Left ventricle myocardium inferior (tissue), 1 donor: ENCODE data around the gene FBXL16. TPM values are rescaled to one million over a fixed set of nuclear protein-coding genes. Genes with fewer than 3 reads are reported as not detected.

ENCODE experiments used
- DNase-seq: peaks from one replicate; pipeline ENCODE4 v3.0.0-alpha.2; 2020
- H3K27ac ChIP-seq: fragments of 200-600 bp; replicated peaks from 2 replicates; pipeline ENCODE4 v1.8.0; 2021
- H3K27me3 ChIP-seq: fragments of 200-600 bp; 2 replicates; pipeline ENCODE4 v1.8.0; 2021; ENCODE audit warnings: low read depth
- H3K36me3 ChIP-seq: fragments of 200-600 bp; 2 replicates; pipeline ENCODE4 v1.8.0; 2021
- H3K4me1 ChIP-seq: fragments of 200-600 bp; 2 replicates; pipeline ENCODE4 v1.8.0; 2021
- H3K4me3 ChIP-seq: fragments of 200-600 bp; 2 replicates; pipeline ENCODE4 v1.8.0; 2021; ENCODE audit warnings: mild to moderate bottlenecking, moderate library complexity
- H3K9me3 ChIP-seq: fragments of 200-600 bp; replicated peaks from 2 replicates; pipeline ENCODE4 v1.8.0; 2021
- CTCF ChIP-seq: fragments of 200-600 bp; IDR thresholded peaks from 2 replicates; pipeline ENCODE4 v1.8.0; 2021; ENCODE audit warnings: antibody characterized with exemption, mild to moderate bottlenecking, borderline replicate concordance
- intact Hi-C: fragments of 100-400 bp; cut with micrococcal nuclease; formaldehyde crosslinking; loops from one replicate; pipeline ENCODE4 v1.11.0; 2022
- total RNA-seq: library from RNA; stranded (reverse); fragmentation: NEBNext Ultra II Directional; extraction: Animal tissue kit (Norgen Biotek cat#: 25700); gene quantifications from one replicate; pipeline ENCODE4 v1.2.1, GENCODE V29; 2021
- donor health status: DM: no; HTN: yes; CAD: no; lungs with severe emphysema.

The FBXL16 gene
- total RNA-seq, 1 donor from 2014 or later: 0.08 TPM

DNA sequence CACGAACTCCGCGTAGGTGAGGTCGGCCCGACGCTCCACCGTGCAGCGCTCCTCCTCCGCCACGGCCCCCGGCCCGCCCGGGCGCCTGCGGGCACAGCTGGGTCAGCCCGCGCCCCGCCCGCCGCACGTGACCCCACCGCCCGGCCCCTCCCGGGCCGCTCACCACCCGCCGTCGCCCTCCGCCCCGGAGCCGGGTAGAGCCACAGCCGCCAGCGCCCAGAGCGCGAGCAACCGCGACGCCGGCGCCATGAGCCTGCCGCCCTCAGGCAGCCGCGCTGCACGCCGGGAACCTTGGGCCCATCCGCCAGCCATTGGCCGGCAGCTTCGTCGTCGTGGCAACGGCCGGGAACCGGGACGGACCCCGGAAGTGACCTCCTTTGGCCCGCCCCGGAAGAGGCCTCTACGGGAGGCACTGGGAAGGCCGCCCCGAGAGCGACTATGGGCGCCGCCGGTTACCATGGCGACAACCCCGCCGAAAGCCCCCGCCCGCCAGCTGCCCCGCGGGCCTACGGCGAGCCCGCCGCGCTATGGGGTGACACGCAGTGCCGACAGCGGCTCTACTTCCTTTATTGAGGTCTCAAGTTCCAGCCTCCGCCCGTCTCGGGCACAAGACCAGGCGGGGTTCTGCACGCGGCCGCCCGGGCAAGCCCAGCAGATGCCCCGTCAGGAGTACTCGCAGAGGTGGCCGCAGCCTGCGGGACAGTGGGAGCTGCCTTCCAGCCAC lies 21.4 kb downstream of the FBXL16 start, which contains the start of gene JMJD8:
Gene JMJD8 (minus strand): TSS at position 264 of the 724 bp plus-strand sequence. CDS start 15 bp downstream, at position 249.
- no peaks in the 10 kb centered on the region for H3K27me3 ChIP-seq
- peak within 1 kb of the TSS; percentile 79 for H3K4me3 ChIP-seq
- H3K36me3 ChIP-seq: peaks cover 35% of the 10 kb centered on the region
- no peaks in the 10 kb centered on the region for H3K9me3 ChIP-seq
- intact Hi-C loops: no loop called here
- DNase-seq: peak; percentile 98
- H3K27ac ChIP-seq: peak within 1 kb of the TSS; percentile 85
- TF ChIP-seq CTCF: no peak
- peaks cover 73% of the 10 kb centered on the region for H3K4me1 ChIP-seq

GRCh38 chr16:683396-684070 lies 22.1 kb downstream of the FBXL16 start:
- Histone ChIP-seq H3K4me3 (peak overlapping the region; percentile 79), H3K4me1 (peaks cover 73% of the 10 kb centered on the region), H3K36me3 (peaks cover 35% of the 10 kb centered on the region), H3K27ac (peak overlapping the region; percentile 85), H3K9me3 (no peaks in the 10 kb centered on the region), H3K27me3 (no peaks in the 10 kb centered on the region)
- no peak for DNase-seq
- no peak for TF ChIP-seq CTCF
- intact Hi-C loops: no loop called here

- Histone ChIP-seq H3K9me3 (no peaks in the 10 kb centered on the region), H3K4me3 (peak overlapping the region; percentile 88), H3K4me1 (peaks cover 71% of the 10 kb centered on the region), H3K36me3 (peaks cover 33% of the 10 kb centered on the region), H3K27ac (peak overlapping the region; percentile 85), H3K27me3 (peaks cover 4% of the 10 kb centered on the region)
- no peak for TF ChIP-seq CTCF
- intact Hi-C loops: no loop called here
- DNase-seq: no peak
Observed at GRCh38 chr16:682493-683395, 22.9 kb downstream of the FBXL16 start.

GRCh38 chr16:681746-682427 lies 23.7 kb downstream of the FBXL16 start:
- Histone ChIP-seq H3K27me3 (peaks cover 13% of the 10 kb centered on the region), H3K4me3 (peak overlapping the region; percentile 88), H3K36me3 (peaks cover 25% of the 10 kb centered on the region), H3K9me3 (no peaks in the 10 kb centered on the region), H3K4me1 (peaks cover 71% of the 10 kb centered on the region), H3K27ac (peak overlapping the region; percentile 100)
- intact Hi-C loops: no loop called here
- no peak for TF ChIP-seq CTCF
- no peak for DNase-seq
